Measurements from ENCODE around the gene BICRAL. TPM values are rescaled to one million over a fixed set of nuclear protein-coding genes. Genes with fewer than 3 reads are reported as not detected.
"Not testable (repeated sequence)": the region's sequence is repeated elsewhere in the genome, so short reads cannot be mapped to it uniquely, and the experiment has no call there.

The BICRAL gene
- total and polyA plus RNA-seq, 4 donors, result 13.1 to 17.0 (median 13.9) TPM

- Histone ChIP-seq H3K27me3 (ENCODE audit: control insufficient read depth, insufficient read depth, low read length) (no peaks in the 10 kb centered on the region), H3K27ac (ENCODE audit: low read depth, low read length) (no peak overlapping the region), H3K4me3 (ENCODE audit: low read depth, low read length) (no peak overlapping the region), H3K9me3 (ENCODE audit: control insufficient read depth, insufficient read depth, low read length) (no peaks in the 10 kb centered on the region), H3K36me3 (ENCODE audit: control insufficient read depth, insufficient read depth, low read length) (peaks cover 74% of the 10 kb centered on the region), H3K4me1 (ENCODE audit: control insufficient read depth, insufficient read depth, low read length) (no peaks in the 10 kb centered on the region)
- no peak for DNase-seq (ENCODE audit: low read depth in 4 of 6, low spot score in 6 of 6)
- WGBS (ENCODE audit: insufficient coverage), result no CpG with 5 or more reads among the region's 1 CpG
These were observed 78.2 kb downstream of the BICRAL start for GRCh38 chr6:42860036-42860435.

- no peaks in the 10 kb centered on the region for H3K4me1 ChIP-seq (ENCODE audit: control insufficient read depth, insufficient read depth, low read length)
- no peaks in the 10 kb centered on the region for H3K27me3 ChIP-seq (ENCODE audit: control insufficient read depth, insufficient read depth, low read length)
- no peak overlapping the region for H3K27ac ChIP-seq (ENCODE audit: low read depth, low read length)
- 96% methylated on average over 4 of the region's 6 CpGs for WGBS (ENCODE audit: insufficient coverage)
- no peak overlapping the region for H3K4me3 ChIP-seq (ENCODE audit: low read depth, low read length)
- H3K36me3 ChIP-seq (ENCODE audit: control insufficient read depth, insufficient read depth, low read length), result peaks cover 71% of the 10 kb centered on the region
- H3K9me3 ChIP-seq (ENCODE audit: control insufficient read depth, insufficient read depth, low read length), result no peaks in the 10 kb centered on the region
- no peak for DNase-seq (ENCODE audit: low read depth in 4 of 6, low spot score in 6 of 6)
These were observed 78.6 kb downstream of the BICRAL start for GRCh38 chr6:42860481-42860880.

GRCh38 chr6:42864602-42865001 lies 82.8 kb downstream of the BICRAL start:
- peaks cover 47% of the 10 kb centered on the region for H3K36me3 ChIP-seq (ENCODE audit: control insufficient read depth, insufficient read depth, low read length)
- 93% methylated on average over 8 of the region's 8 CpGs for WGBS (ENCODE audit: insufficient coverage)

GRCh38 chr6:42870145-42870936 lies 88.5 kb downstream of the BICRAL start:
- WGBS (ENCODE audit: insufficient coverage), result no CpG with 5 or more reads among the region's 2 CpGs
- DNase-seq (ENCODE audit: low read depth in 4 of 6, low spot score in 6 of 6), result no peak
- no peaks in the 10 kb centered on the region for H3K27me3 ChIP-seq (ENCODE audit: control insufficient read depth, insufficient read depth, low read length)
- H3K36me3 ChIP-seq (ENCODE audit: control insufficient read depth, insufficient read depth, low read length), result peaks cover 14% of the 10 kb centered on the region
- H3K4me1 ChIP-seq (ENCODE audit: control insufficient read depth, insufficient read depth, low read length), result no peaks in the 10 kb centered on the region
- no peaks in the 10 kb centered on the region for H3K9me3 ChIP-seq (ENCODE audit: control insufficient read depth, insufficient read depth, low read length)
- H3K4me3 ChIP-seq (ENCODE audit: low read depth, low read length), result no peak overlapping the region
- no peak overlapping the region for H3K27ac ChIP-seq (ENCODE audit: low read depth, low read length)

More at GRCh38 chr6:42864602-42865001, 82.8 kb downstream of the BICRAL start:
- Histone ChIP-seq H3K27me3 (ENCODE audit: control insufficient read depth, insufficient read depth, low read length) (no peaks in the 10 kb centered on the region), H3K9me3 (ENCODE audit: control insufficient read depth, insufficient read depth, low read length) (no peaks in the 10 kb centered on the region), H3K27ac (ENCODE audit: low read depth, low read length) (no peak overlapping the region), H3K4me1 (ENCODE audit: control insufficient read depth, insufficient read depth, low read length) (no peaks in the 10 kb centered on the region), H3K4me3 (ENCODE audit: low read depth, low read length) (no peak overlapping the region)
- DNase-seq (ENCODE audit: low read depth in 4 of 6, low spot score in 6 of 6), result no peak

GRCh38 chr6:42871711-42872110 lies 89.9 kb downstream of the BICRAL start:
- H3K27ac ChIP-seq (ENCODE audit: low read depth, low read length), result no peak overlapping the region
- H3K27me3 ChIP-seq (ENCODE audit: control insufficient read depth, insufficient read depth, low read length), result no peaks in the 10 kb centered on the region
- no peak overlapping the region for H3K4me3 ChIP-seq (ENCODE audit: low read depth, low read length)
- no peak for DNase-seq (ENCODE audit: low read depth in 4 of 6, low spot score in 6 of 6)
- WGBS (ENCODE audit: insufficient coverage), result no CpG with 5 or more reads among the region's 3 CpGs
- peaks cover 9% of the 10 kb centered on the region for H3K36me3 ChIP-seq (ENCODE audit: control insufficient read depth, insufficient read depth, low read length)
- no peaks in the 10 kb centered on the region for H3K9me3 ChIP-seq (ENCODE audit: control insufficient read depth, insufficient read depth, low read length)
- H3K4me1 ChIP-seq (ENCODE audit: control insufficient read depth, insufficient read depth, low read length), result peaks cover 1% of the 10 kb centered on the region

GRCh38 chr6:42873313-42873712 lies 91.5 kb downstream of the BICRAL start:
- no peak overlapping the region for H3K4me3 ChIP-seq (ENCODE audit: low read depth, low read length)
- peaks cover 9% of the 10 kb centered on the region for H3K36me3 ChIP-seq (ENCODE audit: control insufficient read depth, insufficient read depth, low read length)
- DNase-seq (ENCODE audit: low read depth in 4 of 6, low spot score in 6 of 6), result no peak
- H3K27ac ChIP-seq (ENCODE audit: low read depth, low read length), result no peak overlapping the region
- no peaks in the 10 kb centered on the region for H3K27me3 ChIP-seq (ENCODE audit: control insufficient read depth, insufficient read depth, low read length)
- H3K9me3 ChIP-seq (ENCODE audit: control insufficient read depth, insufficient read depth, low read length), result no peaks in the 10 kb centered on the region
- H3K4me1 ChIP-seq (ENCODE audit: control insufficient read depth, insufficient read depth, low read length), result peaks cover 6% of the 10 kb centered on the region
- no CpG with 5 or more reads among the region's 2 CpGs for WGBS (ENCODE audit: insufficient coverage)

GRCh38 chr6:42877695-42878094 lies 95.8 kb downstream of the BICRAL start:
- Histone ChIP-seq H3K27me3 (ENCODE audit: control insufficient read depth, insufficient read depth, low read length) (no peaks in the 10 kb centered on the region), H3K27ac (ENCODE audit: low read depth, low read length) (no peak overlapping the region), H3K9me3 (ENCODE audit: control insufficient read depth, insufficient read depth, low read length) (no peaks in the 10 kb centered on the region), H3K36me3 (ENCODE audit: control insufficient read depth, insufficient read depth, low read length) (peaks cover 10% of the 10 kb centered on the region), H3K4me1 (ENCODE audit: control insufficient read depth, insufficient read depth, low read length) (peaks cover 27% of the 10 kb centered on the region), H3K4me3 (ENCODE audit: low read depth, low read length) (no peak overlapping the region)
- whole genome bisulfite sequencing (ENCODE audit: insufficient coverage), result 71% methylated on average over 2 of the region's 3 CpGs
- no peak for DNase-seq (ENCODE audit: low read depth in 4 of 6, low spot score in 6 of 6)

- DNase-seq (ENCODE audit: low read depth in 4 of 6, low spot score in 6 of 6), result peak; percentile 74 to 98 (median 90)
- Histone ChIP-seq H3K4me1 (ENCODE audit: control insufficient read depth, insufficient read depth, low read length) (peaks cover 27% of the 10 kb centered on the region), H3K36me3 (ENCODE audit: control insufficient read depth, insufficient read depth, low read length) (peaks cover 21% of the 10 kb centered on the region), H3K27ac (ENCODE audit: low read depth, low read length) (peak within 1 kb of the TSS; percentile 90), H3K4me3 (ENCODE audit: low read depth, low read length) (peak within 1 kb of the TSS; percentile 86), H3K27me3 (ENCODE audit: control insufficient read depth, insufficient read depth, low read length) (no peaks in the 10 kb centered on the region), H3K9me3 (ENCODE audit: control insufficient read depth, insufficient read depth, low read length) (no peaks in the 10 kb centered on the region)
- under 1% methylated on average over 36 of the region's 41 CpGs for WGBS (ENCODE audit: insufficient coverage)
These were observed 97.8 kb downstream of the BICRAL start, which contains the start of gene RPL7L1 for GRCh38 chr6:42879372-42880239. Gene RPL7L1 (plus strand): TSS chr6:42879616. CDS start chr6:42879911, 295 bp downstream.

- peaks cover 28% of the 10 kb centered on the region for H3K36me3 ChIP-seq (ENCODE audit: control insufficient read depth, insufficient read depth, low read length)
- H3K27me3 ChIP-seq (ENCODE audit: control insufficient read depth, insufficient read depth, low read length); DNase-seq (ENCODE audit: low read depth in 4 of 6, low spot score in 6 of 6); H3K9me3 ChIP-seq (ENCODE audit: control insufficient read depth, insufficient read depth, low read length): not testable (repeated sequence)
- peaks cover 27% of the 10 kb centered on the region for H3K4me1 ChIP-seq (ENCODE audit: control insufficient read depth, insufficient read depth, low read length)
- H3K27ac ChIP-seq (ENCODE audit: low read depth, low read length), result peak overlapping the region; percentile 90
- H3K4me3 ChIP-seq (ENCODE audit: low read depth, low read length), result peak overlapping the region; percentile 86
- WGBS (ENCODE audit: insufficient coverage), result 27% methylated on average over 13 of the region's 25 CpGs
These were observed 98.5 kb downstream of the BICRAL start for GRCh38 chr6:42880240-42880817.

Data from spinal cord (tissue), 10 donors.